ENCODE measurements around the gene UBA7.
"Not testable (repeated sequence)": the region's sequence is repeated elsewhere in the genome, so short reads cannot be mapped to it uniquely, and the experiment has no call there.

UBA7 gene

DNA sequence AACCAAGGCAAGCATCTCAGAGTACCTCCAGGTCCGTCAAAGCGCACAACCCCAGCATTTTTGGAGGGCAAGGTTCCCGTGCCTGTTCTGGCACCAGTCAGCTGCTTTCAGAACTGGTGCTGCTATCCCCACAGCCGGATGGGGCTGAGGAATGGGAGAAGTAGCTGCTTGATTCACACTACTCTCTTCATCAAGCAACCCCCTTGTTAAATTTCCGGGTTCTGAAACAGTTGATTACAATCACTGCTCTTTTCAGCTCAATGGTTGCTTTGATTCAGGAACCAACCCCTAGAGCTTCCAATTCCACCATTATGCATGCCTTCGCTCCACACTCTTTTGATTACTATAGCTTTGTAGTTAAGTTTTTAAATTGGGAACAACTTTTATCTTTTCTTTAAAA, 12.3 kb upstream of the UBA7 start:
- DNase-seq (ENCODE audit: low spot score in 2 of 2), result no peak
- in situ Hi-C loops (cut with MboI; ENCODE audit: low sequenced_read_pairs), result loop anchor here (25.0 kb wide), 1 partner anchor 289 kb away; no protein-coding TSS in a partner anchor
- Histone ChIP-seq H3K36me3 (replicated peaks) (peaks cover 28% of the 10 kb centered on the region), H3K27me3 (ENCODE audit: low read depth) (no peaks in the 10 kb centered on the region), H3K4me1 (no peaks in the 10 kb centered on the region; the same call in 1 of the 2 replicates), H3K9me3 (no peaks in the 10 kb centered on the region), H3K4me3 (no peak overlapping the region)

DNA sequence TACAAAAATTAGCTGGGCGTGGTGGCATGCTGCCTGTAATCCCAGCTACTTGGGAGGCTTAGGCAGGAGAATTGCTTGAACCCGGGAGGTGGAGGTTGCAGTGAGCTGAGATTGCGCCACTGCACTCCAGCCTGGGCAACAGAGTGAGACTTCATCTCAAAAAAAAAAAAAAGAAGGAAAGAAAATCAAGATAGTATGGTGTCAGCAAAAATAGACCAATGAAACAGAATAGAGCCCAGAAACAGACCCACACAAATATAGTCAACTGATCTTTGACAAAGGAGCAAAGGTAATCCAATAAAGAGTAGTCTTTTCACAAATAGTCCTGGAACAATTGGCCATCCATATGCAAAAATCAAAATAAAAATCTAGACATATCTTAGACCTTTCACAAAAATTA, 9.4 kb upstream of the UBA7 start:
- DNase-seq (ENCODE audit: low spot score in 2 of 2); H3K4me3 ChIP-seq; in situ Hi-C loops (cut with MboI; ENCODE audit: low sequenced_read_pairs); H3K36me3 ChIP-seq (replicated peaks); H3K9me3 ChIP-seq; H3K27me3 ChIP-seq (ENCODE audit: low read depth); H3K4me1 ChIP-seq: not testable (repeated sequence)

DNA sequence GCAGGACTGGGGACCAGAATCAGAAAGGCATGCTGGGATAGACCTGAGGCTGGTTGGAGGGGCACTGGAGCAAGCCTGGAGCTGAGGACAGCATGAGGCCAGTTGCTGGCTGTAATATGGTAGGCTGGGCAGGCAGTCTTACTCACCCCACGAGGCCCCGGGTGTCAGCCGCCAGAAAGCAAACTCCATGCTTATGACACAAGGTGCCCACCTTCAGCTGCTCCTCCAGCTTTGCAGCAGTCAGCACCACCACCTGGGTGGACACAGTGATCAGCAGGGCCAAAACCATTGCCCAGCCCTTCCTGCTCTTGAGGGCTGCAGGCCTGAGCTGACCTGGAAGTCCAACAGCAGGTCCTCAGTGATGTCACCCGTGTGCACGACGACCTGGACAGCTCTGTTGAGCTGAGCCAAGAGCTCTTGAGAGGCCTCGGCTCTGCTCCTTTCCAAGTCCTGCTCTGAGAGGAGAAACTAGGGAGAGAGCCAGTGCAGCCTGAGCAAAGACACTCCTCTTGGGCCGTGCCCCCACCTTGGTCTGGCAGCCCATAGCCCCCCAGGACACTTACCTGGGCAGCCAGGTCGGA, 747 bp downstream of the UBA7 start:
- in situ Hi-C loops (cut with MboI; ENCODE audit: low sequenced_read_pairs), result no loop called here

DNA sequence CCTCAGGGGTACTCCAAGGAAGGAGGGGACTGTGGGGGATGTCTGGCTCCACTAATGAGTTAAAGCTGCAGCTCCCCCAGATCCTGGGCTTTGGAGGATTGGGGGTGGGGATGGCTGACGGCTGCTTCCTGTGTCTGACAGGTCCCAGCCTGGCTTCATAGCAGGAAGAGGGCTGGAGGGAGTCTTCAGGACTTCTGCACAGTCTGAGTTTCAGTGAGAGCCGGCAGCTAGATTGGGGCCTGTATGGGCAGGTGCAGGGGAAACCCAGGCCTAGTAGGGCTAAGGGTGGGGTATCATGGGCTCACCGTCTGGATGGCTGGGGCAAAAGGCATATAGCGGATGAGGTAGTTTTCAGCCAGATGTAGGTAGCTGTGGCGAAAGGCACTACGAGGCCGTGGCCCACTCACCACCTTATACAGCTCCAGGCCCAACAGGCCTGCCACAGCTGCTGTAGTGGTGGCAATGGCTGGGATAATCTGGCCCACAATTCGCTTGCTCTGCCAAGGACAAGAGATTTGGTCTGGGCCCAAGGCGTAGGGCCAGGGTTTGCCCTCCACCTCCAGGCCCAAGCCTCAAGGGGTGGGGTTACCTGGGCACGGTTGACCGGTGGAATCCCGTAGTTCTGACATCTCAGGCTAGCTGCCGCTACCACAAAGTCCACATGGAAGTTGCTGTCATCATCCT, 6.2 kb downstream of the UBA7 start:
- Histone ChIP-seq H3K4me1 (no peaks in the 10 kb centered on the region), H3K4me3 (no peak overlapping the region), H3K9me3 (no peaks in the 10 kb centered on the region), H3K27me3 (ENCODE audit: low read depth) (no peaks in the 10 kb centered on the region), H3K36me3 (replicated peaks) (no peaks in the 10 kb centered on the region)
- no peak for DNase-seq (ENCODE audit: low spot score in 2 of 2)
- in situ Hi-C loops (cut with MboI; ENCODE audit: low sequenced_read_pairs), result no loop called here

More for the DNA sequence above, 747 bp downstream of the UBA7 start:
- Histone ChIP-seq H3K4me3 (no peak overlapping the region), H3K4me1 (no peaks in the 10 kb centered on the region), H3K27me3 (ENCODE audit: low read depth) (no peaks in the 10 kb centered on the region), H3K36me3 (replicated peaks) (no peaks in the 10 kb centered on the region), H3K9me3 (no peaks in the 10 kb centered on the region)
- no peak for DNase-seq (ENCODE audit: low spot score in 2 of 2)

DNA sequence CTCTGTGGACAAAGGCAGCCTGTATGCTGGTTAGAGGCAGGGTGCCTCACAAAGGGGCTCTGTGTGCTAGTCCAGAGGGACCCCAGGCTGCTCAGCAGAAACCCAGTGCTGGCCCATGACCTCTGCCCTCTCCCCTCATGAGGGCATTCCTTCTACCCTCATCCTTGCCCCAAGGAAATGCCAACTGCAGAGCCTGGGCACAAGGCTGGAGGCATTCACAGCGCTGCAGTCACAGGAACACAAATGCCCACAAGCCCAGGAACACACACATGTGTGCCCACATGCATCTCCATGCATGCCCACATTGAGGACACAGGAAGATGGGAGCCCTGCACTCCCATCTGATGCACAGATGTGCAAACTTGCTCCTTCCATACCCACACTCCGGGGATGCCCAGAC, 6.9 kb downstream of the UBA7 start:
- DNase-seq (ENCODE audit: low spot score in 2 of 2), result no peak
- Histone ChIP-seq H3K27me3 (ENCODE audit: low read depth) (no peaks in the 10 kb centered on the region), H3K4me3 (no peak overlapping the region), H3K36me3 (replicated peaks) (no peaks in the 10 kb centered on the region), H3K9me3 (no peaks in the 10 kb centered on the region), H3K4me1 (no peaks in the 10 kb centered on the region)
- in situ Hi-C loops (cut with MboI; ENCODE audit: low sequenced_read_pairs), result no loop called here

DNA sequence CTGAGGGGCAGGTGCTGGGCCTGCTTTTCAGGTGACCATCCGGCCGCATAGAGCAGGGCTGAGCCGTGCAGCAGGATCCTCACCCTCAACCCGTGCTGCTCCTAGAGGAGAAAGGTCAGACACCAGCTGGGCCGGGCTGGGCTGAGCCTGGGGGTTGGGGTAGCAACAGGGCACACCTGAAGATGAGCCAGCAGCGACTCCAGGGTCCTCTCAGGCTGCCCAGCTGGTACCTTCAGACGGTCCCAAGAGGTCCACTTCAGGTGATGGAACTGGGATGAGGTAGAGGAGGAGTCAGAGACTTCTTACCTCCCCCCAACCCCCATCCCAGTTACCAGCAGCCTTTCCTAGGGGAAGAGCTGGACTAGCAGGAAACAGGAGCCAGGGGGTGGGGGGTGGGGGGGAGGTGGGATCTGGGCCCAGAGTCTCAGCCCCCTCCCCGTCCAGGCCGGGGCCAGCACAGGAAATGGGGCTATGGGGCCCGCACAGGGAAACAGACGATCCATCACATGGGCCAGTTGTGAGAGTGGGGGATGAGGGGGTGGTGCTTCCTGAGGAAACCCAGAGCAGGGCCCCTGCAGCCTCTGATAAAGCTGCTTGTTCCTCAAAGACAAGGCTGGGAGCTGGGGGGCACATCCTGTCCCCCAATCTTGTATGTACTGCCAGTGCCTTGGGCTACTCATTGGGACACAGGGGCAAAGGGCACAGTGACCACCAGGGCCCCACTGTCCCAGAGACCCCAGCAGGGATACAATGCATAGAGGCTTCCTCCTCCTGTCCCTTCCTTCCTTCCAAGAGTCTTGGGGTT, 7.7 kb downstream of the UBA7 start:
- Histone ChIP-seq H3K4me3 (no peak overlapping the region), H3K9me3 (no peaks in the 10 kb centered on the region), H3K36me3 (replicated peaks) (no peaks in the 10 kb centered on the region), H3K27me3 (ENCODE audit: low read depth) (no peaks in the 10 kb centered on the region), H3K4me1 (no peaks in the 10 kb centered on the region)
- DNase-seq (ENCODE audit: low spot score in 2 of 2), result no peak
- in situ Hi-C loops (cut with MboI; ENCODE audit: low sequenced_read_pairs), result no loop called here

DNA sequence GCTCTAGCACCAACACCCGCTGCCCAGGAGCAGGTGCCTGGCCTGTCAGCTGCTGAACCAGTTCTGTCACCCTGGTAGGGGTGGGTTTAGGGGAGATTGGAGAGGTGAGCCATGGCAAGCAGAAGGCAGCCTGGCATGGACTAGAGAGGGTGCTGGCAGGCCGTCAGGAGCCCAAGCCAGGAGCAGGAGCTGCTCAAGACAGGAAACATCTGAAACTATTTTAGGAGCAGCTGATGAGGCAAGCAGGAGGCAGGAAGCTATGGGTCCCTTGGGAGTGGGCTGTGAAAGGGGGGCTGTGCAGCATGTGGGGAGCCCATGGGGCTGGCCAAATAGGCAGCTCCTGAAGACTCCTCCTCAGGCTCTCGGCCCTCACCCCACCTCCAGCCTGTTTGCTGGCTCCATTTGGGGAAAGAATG, 8.4 kb downstream of the UBA7 start:
- Histone ChIP-seq H3K4me3 (no peak overlapping the region), H3K36me3 (replicated peaks) (no peaks in the 10 kb centered on the region), H3K27me3 (ENCODE audit: low read depth) (no peaks in the 10 kb centered on the region), H3K9me3 (no peaks in the 10 kb centered on the region), H3K4me1 (no peaks in the 10 kb centered on the region)
- DNase-seq (ENCODE audit: low spot score in 2 of 2), result no peak
- in situ Hi-C loops (cut with MboI; ENCODE audit: low sequenced_read_pairs), result no loop called here

DNA sequence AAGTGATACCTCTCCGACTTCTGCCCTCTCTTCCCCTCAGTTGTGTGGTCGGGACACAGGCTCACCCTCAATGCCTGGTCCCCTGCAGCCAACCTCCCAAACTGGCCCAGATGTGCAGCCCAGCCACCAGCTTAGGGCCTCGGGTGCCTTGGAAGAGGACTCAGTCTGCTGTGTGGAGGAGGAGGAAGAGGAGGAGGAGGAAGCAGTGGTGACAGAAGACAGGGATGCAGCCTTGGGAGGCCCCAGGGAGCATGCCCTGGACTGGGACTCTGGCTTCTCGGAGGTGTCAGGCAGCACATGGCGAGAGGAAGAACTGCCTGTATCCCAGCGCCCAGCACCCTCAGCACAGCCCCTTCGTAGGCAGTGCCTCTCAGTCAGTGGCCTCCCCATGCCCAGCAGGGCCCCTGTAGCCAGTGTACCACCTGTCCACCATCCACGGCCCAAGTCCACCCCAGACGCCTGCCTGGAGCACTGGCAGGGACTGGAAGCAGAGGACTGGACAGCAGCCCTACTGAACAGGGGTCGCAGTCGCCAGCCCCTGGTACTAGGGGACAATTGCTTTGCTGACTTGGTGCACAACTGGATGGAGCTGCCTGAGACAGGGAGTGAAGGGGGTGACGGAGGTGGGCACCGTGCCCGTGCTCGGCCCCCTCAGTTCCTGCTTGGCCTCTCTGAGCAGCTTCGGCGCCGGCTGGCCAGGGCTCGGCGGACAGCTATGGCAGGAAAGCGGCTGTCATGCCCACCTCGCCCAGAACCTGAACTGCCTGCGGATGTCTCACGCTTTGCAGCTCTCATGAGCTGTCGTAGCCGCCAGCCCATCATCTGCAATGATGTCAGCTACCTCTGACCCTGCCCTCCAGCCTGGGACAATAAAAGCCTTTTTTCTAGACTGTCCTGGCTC, 9.4 kb downstream of the UBA7 start:
- Histone ChIP-seq H3K36me3 (replicated peaks) (no peaks in the 10 kb centered on the region), H3K9me3 (no peaks in the 10 kb centered on the region), H3K27me3 (ENCODE audit: low read depth) (no peaks in the 10 kb centered on the region), H3K4me3 (peak overlapping the region; percentile 92; the same call in 1 of the 2 replicates), H3K4me1 (no peaks in the 10 kb centered on the region)
- in situ Hi-C loops (cut with MboI; ENCODE audit: low sequenced_read_pairs), result no loop called here
- DNase-seq (ENCODE audit: low spot score in 2 of 2), result no peak

DNA sequence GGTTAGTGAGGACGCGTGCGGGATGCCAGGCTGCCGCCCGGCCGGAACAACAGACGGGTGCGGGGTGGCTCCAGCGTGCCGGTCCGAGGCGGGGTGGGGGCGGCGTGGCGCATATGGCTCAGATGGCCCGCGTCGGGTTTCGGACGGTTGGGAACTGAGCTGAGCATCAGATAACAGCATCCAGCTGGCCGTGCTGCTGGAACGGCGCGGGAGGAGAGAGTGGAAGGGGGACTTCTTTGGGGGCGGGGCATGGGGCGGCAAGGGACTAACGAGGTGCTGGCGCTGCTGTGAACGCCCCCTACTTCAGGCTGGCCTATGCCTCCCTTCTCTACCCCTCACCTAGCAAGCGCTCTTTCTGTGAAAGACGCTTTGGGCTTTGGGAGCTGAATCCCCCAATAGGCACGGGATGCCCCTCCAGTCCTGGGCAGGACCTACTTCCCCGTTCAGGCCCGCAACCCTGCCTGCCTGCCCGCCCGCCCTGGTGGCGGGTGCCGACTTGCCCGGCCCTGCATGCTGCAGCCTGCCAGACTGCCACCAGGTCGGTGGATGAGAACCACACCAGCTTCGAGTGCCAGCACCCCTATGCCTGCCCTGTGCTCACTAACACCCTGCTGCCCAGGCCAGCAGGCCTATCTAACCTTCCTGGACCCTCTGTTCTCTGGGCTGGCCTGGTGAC, 10.2 kb downstream of the UBA7 start:
- H3K9me3 ChIP-seq, result no peaks in the 10 kb centered on the region
- no peaks in the 10 kb centered on the region for H3K4me1 ChIP-seq
- H3K27me3 ChIP-seq (ENCODE audit: low read depth), result no peaks in the 10 kb centered on the region
- in situ Hi-C loops (cut with MboI; ENCODE audit: low sequenced_read_pairs), result no loop called here
- H3K36me3 ChIP-seq (replicated peaks), result no peaks in the 10 kb centered on the region
- peak; percentile 34 to 72 for DNase-seq (ENCODE audit: low spot score in 2 of 2)
- peak overlapping the region; percentile 92 for H3K4me3 ChIP-seq

DNA sequence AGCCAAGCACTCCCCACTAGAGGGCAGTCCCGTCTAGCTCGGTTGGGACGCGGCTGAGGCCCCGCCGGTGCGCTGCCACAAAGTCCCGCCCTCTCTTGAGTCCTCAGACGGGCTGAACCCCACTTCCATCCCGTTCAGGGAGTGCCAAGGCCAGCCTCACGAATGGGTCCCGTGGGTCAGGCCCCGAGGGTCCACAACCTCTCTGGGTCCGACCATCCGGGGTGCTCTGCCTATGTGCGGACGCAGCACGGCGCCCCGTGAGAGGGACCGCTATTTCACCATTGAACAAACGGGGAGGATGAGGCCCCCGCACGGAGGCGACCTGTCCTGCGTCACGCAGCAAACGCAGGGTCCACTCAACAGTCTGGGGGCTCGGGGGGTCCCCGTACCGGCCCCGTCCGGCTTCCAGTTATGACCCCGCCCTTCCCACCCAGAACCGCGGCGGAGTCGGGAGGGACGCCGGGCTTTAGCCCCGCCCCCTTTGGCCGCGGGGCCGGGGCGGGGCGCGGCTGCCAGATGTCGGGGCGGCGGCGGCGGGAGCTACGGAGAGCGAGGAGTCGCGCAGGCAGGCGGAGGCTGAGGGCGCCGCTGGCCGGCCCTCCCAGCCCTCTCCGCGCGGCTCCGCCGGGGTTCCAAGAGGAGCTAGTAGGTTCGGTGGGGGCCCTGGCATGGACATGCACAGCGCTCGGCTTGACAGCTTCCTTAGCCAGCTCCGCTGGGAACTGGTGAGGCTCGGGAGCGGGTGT, 10.9 kb downstream of the UBA7 start, which contains the start of gene INKA1:
Gene INKA1, plus strand, starts transcription at position 543 of the 746 bp plus-strand sequence. Its CDS starts 132 bp downstream, at position 675.
- in situ Hi-C loops (cut with MboI; ENCODE audit: low sequenced_read_pairs), result no loop called here
- Histone ChIP-seq H3K4me3 (peak within 1 kb of the TSS; percentile 92), H3K27me3 (ENCODE audit: low read depth) (no peaks in the 10 kb centered on the region), H3K36me3 (replicated peaks) (no peaks in the 10 kb centered on the region), H3K4me1 (no peaks in the 10 kb centered on the region), H3K9me3 (no peaks in the 10 kb centered on the region)
- DNase-seq (ENCODE audit: low spot score in 2 of 2), result peak; percentile 79 to 92

DNA sequence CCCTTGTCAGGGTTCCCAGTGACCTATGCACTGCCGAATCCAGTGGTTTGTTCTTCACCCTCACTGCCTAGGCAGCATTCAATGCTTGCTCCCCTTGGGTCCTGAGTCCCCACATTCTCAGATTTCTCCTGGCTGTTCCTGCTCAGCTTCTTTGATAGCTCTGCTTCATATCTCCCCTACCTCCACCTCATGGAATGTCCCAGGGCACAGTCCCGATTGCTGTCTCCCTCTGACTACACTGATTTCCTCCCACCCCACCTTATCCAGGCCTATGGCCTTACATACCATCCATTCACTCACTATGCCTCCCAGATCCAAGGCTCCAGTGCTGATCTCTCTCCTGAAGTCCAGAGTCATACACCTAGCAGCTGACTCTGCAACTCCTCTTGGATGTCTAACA, 12.6 kb downstream of the UBA7 start:
- no peak overlapping the region for H3K4me3 ChIP-seq
- H3K9me3 ChIP-seq, result no peaks in the 10 kb centered on the region
- in situ Hi-C loops (cut with MboI; ENCODE audit: low sequenced_read_pairs), result no loop called here
- H3K4me1 ChIP-seq, result no peaks in the 10 kb centered on the region
- no peaks in the 10 kb centered on the region for H3K27me3 ChIP-seq (ENCODE audit: low read depth)
- no peak for DNase-seq (ENCODE audit: low spot score in 2 of 2)
- no peaks in the 10 kb centered on the region for H3K36me3 ChIP-seq (replicated peaks)

DNA sequence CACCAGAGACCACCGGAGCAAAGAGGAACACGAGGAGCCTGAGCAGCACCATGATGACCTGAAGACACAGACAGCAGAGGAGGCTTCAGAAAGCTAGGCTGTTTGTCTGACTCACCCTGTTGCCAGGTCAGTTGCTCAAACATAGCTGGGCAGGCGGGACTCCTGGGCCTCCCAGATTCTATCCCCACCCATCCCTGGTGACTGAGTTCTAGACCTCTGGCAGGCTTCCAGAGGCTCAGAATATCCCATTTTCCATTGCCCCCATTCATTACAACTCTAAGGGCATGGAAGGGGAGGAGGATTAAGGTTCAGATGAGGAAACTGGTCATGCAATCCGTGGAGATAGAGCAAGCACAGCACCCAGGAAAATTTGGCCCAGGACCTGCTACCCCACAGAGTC, 14.0 kb downstream of the UBA7 start, which contains the start of gene CDHR4:
Gene CDHR4, minus strand, starts transcription at position 113 of the 400 bp plus-strand sequence. Its CDS starts 61 bp downstream, at position 52.
- in situ Hi-C loops (cut with MboI; ENCODE audit: low sequenced_read_pairs), result no loop called here
- Histone ChIP-seq H3K36me3 (replicated peaks) (no peaks in the 10 kb centered on the region), H3K4me1 (no peaks in the 10 kb centered on the region), H3K9me3 (no peaks in the 10 kb centered on the region), H3K4me3 (no peak within 1 kb of the TSS), H3K27me3 (ENCODE audit: low read depth) (no peaks in the 10 kb centered on the region)
- peak in 1 of 2 experiments; percentile 22 for DNase-seq (ENCODE audit: low spot score in 2 of 2)

Measured in HAP-1 (cell line).